Hepatic stellate cell (primary cell): Measurements from ENCODE around the gene RNF121.
A peak's percentile ranks its signal among the peaks of the same experiment; 100 is the strongest.

Experiments used
- DNase-seq: peaks from one replicate; pipeline ENCODE4 v3.0.0; 2011; ENCODE audit warnings: low spot score

The RNF121 gene

GRCh38 chr11:72039031-72039855 is 110.4 kb downstream of the RNF121 start:
- no peak for DNase-seq

GRCh38 chr11:72039856-72040401 is 111.1 kb downstream of the RNF121 start:
- DNase-seq: no peak

- peak; percentile 87 for DNase-seq
These were observed 111.9 kb downstream of the RNF121 start for GRCh38 chr11:72040491-72041363.

- DNase-seq: peak; percentile 68
These were observed 112.7 kb downstream of the RNF121 start for GRCh38 chr11:72041364-72042063.

- no peak for DNase-seq
These were observed 113.4 kb downstream of the RNF121 start for GRCh38 chr11:72042064-72042745.

GRCh38 chr11:72045849-72046248 is 117.0 kb downstream of the RNF121 start:
- DNase-seq: no peak
